AG09309 (cell line): ENCODE results near the gene GPR183.
"Not testable (repeated sequence)": the region's sequence is repeated elsewhere in the genome, so short reads cannot be mapped to it uniquely, and the experiment has no call there.

Experiments used
- DNase-seq: peaks from one replicate; pipeline ENCODE4 v3.0.0-alpha.2; 2010; ENCODE audit warnings: low read depth
- H3K4me3 ChIP-seq: 2 replicates; pipeline ENCODE4 v1.5.1; 2011; ENCODE audit warnings: mild to moderate bottlenecking, low read depth, low read length, moderate library complexity; ENCODE audit not compliant: control insufficient read depth
- TF ChIP-seq, protein P1 (sequence below): IDR thresholded peaks from 2 replicates; pipeline ENCODE4 v1.5.1; 2011; ENCODE audit warnings: mild to moderate bottlenecking, low read depth, low read length, inconsistent platforms; ENCODE audit not compliant: insufficient read depth, control insufficient read depth; ENCODE audit errors: missing control alignments

Gene GPR183

DNA sequence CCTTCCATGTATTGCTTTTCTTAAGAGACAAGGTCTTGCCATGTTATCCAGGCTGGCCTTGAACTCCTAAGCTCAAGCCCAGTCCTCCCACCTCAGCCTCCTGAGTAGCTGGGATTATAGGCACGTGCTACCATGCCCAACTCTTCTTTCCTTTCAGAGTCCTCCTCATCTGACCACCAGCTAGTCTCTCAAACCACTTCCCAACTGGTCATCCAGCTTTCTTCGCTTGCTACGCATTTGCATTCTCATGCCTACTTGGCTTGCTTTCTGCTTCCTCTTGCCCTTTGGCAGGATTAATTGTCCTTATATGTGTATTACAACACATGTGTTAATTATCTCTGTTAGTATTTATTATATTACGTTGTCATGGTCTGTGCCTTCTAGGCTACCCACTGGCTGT is 55.3 kb downstream of the GPR183 start:
- TF ChIP-seq, protein P1, sequence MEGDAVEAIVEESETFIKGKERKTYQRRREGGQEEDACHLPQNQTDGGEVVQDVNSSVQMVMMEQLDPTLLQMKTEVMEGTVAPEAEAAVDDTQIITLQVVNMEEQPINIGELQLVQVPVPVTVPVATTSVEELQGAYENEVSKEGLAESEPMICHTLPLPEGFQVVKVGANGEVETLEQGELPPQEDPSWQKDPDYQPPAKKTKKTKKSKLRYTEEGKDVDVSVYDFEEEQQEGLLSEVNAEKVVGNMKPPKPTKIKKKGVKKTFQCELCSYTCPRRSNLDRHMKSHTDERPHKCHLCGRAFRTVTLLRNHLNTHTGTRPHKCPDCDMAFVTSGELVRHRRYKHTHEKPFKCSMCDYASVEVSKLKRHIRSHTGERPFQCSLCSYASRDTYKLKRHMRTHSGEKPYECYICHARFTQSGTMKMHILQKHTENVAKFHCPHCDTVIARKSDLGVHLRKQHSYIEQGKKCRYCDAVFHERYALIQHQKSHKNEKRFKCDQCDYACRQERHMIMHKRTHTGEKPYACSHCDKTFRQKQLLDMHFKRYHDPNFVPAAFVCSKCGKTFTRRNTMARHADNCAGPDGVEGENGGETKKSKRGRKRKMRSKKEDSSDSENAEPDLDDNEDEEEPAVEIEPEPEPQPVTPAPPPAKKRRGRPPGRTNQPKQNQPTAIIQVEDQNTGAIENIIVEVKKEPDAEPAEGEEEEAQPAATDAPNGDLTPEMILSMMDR = no peak
- no peak overlapping the region for H3K4me3 ChIP-seq

DNA sequence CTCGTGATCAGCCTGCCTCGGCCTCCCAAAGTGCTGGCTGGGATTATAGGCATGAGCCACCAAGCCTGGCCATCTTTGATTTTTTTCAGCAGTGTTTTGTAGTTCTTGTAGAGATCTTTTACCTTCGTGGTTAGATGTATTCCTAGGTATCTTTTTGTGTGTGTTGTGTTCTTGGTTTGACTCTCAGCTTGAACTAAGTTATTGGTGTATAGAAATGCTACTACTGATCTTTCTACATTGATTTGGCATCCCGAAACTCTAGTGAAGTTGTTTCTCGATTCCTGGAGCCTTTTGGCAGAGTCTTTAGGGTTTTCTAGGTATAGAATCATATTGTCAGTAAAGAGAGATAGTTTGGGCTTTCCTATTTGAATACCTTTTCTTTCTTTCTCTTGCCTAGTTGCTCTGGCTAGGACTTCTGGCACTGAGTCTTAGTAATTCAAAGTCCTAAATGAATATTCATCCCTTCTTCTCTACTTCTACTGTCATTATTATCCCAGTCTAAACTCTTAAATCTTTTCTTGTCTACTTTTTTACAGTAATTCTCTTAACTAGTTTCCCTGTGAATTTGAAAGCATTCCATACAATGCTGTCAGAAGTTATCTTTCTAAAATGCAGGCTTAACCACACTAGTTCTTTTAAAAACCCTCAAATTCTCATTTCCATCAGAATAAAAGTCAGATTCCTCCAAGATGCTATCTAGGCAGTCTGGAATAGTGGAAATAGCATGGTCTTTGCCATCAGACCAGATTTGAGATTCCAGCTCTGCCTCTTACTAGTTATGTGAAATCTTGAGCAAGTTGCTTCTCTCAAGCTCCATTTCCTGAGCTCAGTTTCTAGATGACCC is 56.0 kb downstream of the GPR183 start:
- H3K4me3 ChIP-seq = no peak overlapping the region
- DNase-seq = no peak

More for the DNA sequence above, 55.3 kb downstream of the GPR183 start:
- no peak for DNase-seq

DNA sequence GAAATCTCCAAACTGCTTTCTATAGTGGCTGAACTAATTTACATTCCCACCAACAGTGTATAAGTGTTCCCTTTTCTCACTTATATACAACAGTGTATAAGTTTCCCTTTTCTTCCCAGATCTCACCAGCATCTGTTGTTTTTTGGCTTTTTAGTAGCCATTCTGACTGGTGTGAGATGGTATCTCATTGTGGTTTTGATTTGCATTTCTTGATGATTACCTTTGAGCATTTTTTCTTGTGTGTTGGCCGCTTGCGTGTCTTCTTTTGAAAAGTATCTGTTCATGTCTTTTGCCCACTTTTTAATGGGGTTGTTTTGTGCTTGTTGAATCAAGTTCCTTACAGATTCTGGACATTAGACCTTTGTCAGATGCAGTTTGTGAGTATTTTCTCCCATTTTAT is 57.6 kb downstream of the GPR183 start:
- not testable (repeated sequence) for H3K4me3 ChIP-seq, DNase-seq

More for the DNA sequence above, 56.0 kb downstream of the GPR183 start:
- TF ChIP-seq, protein P1 = no peak

DNA sequence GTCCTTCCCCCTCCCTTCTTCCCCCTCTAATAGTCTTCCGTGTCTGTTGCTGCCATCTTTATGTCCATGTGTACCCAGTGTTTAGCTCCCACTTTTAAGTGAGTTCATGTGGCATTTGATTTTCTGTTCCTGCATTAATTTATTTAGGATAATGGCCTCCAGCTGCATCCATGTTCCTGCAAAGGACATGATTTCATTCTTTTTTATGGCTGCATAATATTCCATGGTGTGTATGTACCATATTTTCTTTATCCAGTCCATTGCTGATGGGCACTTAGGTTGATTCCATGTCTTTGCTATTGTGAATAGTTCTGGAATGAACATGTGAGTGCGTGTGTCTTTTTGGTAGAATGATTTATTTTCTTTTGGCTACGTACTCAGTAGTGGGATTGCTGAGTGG is 58.0 kb downstream of the GPR183 start:
- DNase-seq, H3K4me3 ChIP-seq: not testable (repeated sequence)

DNA sequence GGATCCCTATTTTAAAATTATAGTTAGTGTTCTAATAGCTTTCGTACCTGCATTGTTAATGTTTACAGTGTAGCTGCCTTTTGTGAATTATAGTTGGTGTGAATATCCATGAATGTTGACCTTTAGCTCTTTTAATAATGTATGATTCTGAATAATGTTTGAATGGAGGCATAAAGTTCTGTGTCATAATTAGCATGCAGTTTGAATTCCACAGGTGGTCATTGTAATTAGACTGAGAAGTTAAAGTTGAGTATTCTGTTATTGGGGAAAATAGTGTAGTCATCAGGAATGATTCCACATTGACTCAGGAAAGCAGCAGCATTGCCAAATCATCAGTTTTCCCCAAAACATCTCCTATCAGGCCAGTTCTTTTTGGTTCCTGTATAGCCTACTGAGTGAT is 61.1 kb downstream of the GPR183 start:
- DNase-seq = no peak
- H3K4me3 ChIP-seq = no peak overlapping the region
- TF ChIP-seq, protein P1 = no peak
